ENCODE results near the gene PTPN3.
"Not testable (repeated sequence)": the region's sequence is repeated elsewhere in the genome, so short reads cannot be mapped to it uniquely, and the experiment has no call there.

The PTPN3 gene

GRCh38 chr9:109498195-109499092 is at the start of gene PTPN3:
Gene PTPN3, minus strand, starts transcription at chr9:109498307. Its CDS starts 34,873 bp downstream, at chr9:109463434.
- DNase-seq (ENCODE audit: low read depth in 2 of 2): no peak

GRCh38 chr9:109544954-109545353 is 46.8 kb upstream of the PTPN3 start:
- not testable (repeated sequence) for DNase-seq (ENCODE audit: low read depth in 2 of 2)

GRCh38 chr9:109542922-109543321 is 44.8 kb upstream of the PTPN3 start:
- DNase-seq (ENCODE audit: low read depth in 2 of 2): no peak

- DNase-seq (ENCODE audit: low read depth in 2 of 2): no peak
Observed at GRCh38 chr9:109538346-109538745, 40.2 kb upstream of the PTPN3 start.

GRCh38 chr9:109537288-109537687 is 39.2 kb upstream of the PTPN3 start:
- DNase-seq (ENCODE audit: low read depth in 2 of 2): no peak

- no peak for DNase-seq (ENCODE audit: low read depth in 2 of 2)
Observed at GRCh38 chr9:109536859-109537258, 38.8 kb upstream of the PTPN3 start.

- no peak for DNase-seq (ENCODE audit: low read depth in 2 of 2)
Observed at GRCh38 chr9:109535365-109535764, 37.3 kb upstream of the PTPN3 start.

GRCh38 chr9:109534151-109534550 is 36.0 kb upstream of the PTPN3 start:
- DNase-seq (ENCODE audit: low read depth in 2 of 2): no peak

- not testable (repeated sequence) for DNase-seq (ENCODE audit: low read depth in 2 of 2)
Observed at GRCh38 chr9:109532652-109533051, 34.5 kb upstream of the PTPN3 start.

GRCh38 chr9:109522106-109522505 is 24.0 kb upstream of the PTPN3 start:
- no peak for DNase-seq (ENCODE audit: low read depth in 2 of 2)

GRCh38 chr9:109520475-109521132 is 22.5 kb upstream of the PTPN3 start:
- DNase-seq (ENCODE audit: low read depth in 2 of 2): no peak

- no peak for DNase-seq (ENCODE audit: low read depth in 2 of 2)
Observed at GRCh38 chr9:109519366-109519765, 21.3 kb upstream of the PTPN3 start.

GRCh38 chr9:109518621-109519335 is 20.7 kb upstream of the PTPN3 start:
- no peak for DNase-seq (ENCODE audit: low read depth in 2 of 2)

GRCh38 chr9:109517901-109518377 is 19.8 kb upstream of the PTPN3 start:
- DNase-seq (ENCODE audit: low read depth in 2 of 2): no peak

GRCh38 chr9:109513871-109514270 is 15.8 kb upstream of the PTPN3 start:
- no peak for DNase-seq (ENCODE audit: low read depth in 2 of 2)

- DNase-seq (ENCODE audit: low read depth in 2 of 2): no peak
Observed at GRCh38 chr9:109512170-109512756, 14.2 kb upstream of the PTPN3 start.

- no peak for DNase-seq (ENCODE audit: low read depth in 2 of 2)
Observed at GRCh38 chr9:109510506-109510905, 12.4 kb upstream of the PTPN3 start.

- not testable (repeated sequence) for DNase-seq (ENCODE audit: low read depth in 2 of 2)
Observed at GRCh38 chr9:109510042-109510441, 11.9 kb upstream of the PTPN3 start.

GRCh38 chr9:109509611-109510010 is 11.5 kb upstream of the PTPN3 start:
- DNase-seq (ENCODE audit: low read depth in 2 of 2): no peak

- no peak for DNase-seq (ENCODE audit: low read depth in 2 of 2)
Observed at GRCh38 chr9:109507421-109507838, 9.3 kb upstream of the PTPN3 start.

- DNase-seq (ENCODE audit: low read depth in 2 of 2): no peak
Observed at GRCh38 chr9:109506097-109506712, 8.1 kb upstream of the PTPN3 start.
